K562 (cell line): ENCODE data around the gene PLAAT3. TPM values are rescaled to one million over a fixed set of nuclear protein-coding genes. Genes with fewer than 3 reads are reported as not detected.

ENCODE experiments used
- ATAC-seq: fragments of 200-7000 bp; cut with Tn5 transposase; 3 replicates; pipeline ENCODE4 v1.9.1; 2020; ENCODE audit warnings: moderate library complexity
- BruUV-seq: library from RNA; stranded (reverse); fragments of 400-500 nt; replicated peaks from 2 replicates; lab custom pipeline; 2021; lab: Mats Ljungman, UMichigan
- CTCF ChIA-PET: fragments of 300-600 bp; formaldehyde crosslinking; extraction: SDS; loops from one replicate; lab custom pipeline; 2021; ENCODE audit warnings: low intra/inter-chr PET ratio; lab: Yijun Ruan, JAX
- POLR2A ChIA-PET: fragments of 300-600, 350-650 bp; sonication (Branson Sonifier 250); formaldehyde crosslinking; extraction: SDS; loops from one replicate; lab custom pipeline; 2021; ENCODE audit warnings: antibody characterized with exemption, inconsistent platforms; lab: Yijun Ruan, JAX
- DNase-seq, 4 experiments: peaks; one replicate each; pipeline versions ENCODE4 v3.0.0 to v3.0.0-alpha.2; 2011 to 2018; ENCODE audit warnings: low spot score in 3 of 4, mixed read lengths in 3 of 4; ENCODE audit errors: extremely low read depth in 1 of 4
- FAIRE-seq: peaks from 2 replicates; lab custom pipeline; 2011; peaks lifted over from hg19 to GRCh38; lab: Jason Lieb, UNC
- H2AFZ ChIP-seq: 2 replicates; pipeline ENCODE4 v1.6.0; 2011; ENCODE audit warnings: low read depth, low read length, control low read depth, inconsistent platforms
- H3K27ac ChIP-seq: fragments of 200-600 bp; 3 replicates; pipeline ENCODE4 v1.8.0; 2011; ENCODE audit warnings: low read depth, mild to moderate bottlenecking, control low read depth, inconsistent platforms, low read length, moderate library complexity, mixed read lengths; ENCODE audit errors: extremely low read depth
- H3K27me3 ChIP-seq, 2 experiments: fragments of 300-600 bp in 1 of 2; 2 replicates in 1 of 2; 3 replicates in 1 of 2; pipeline versions ENCODE4 v1.6.0 to v1.8.0; 2011; ENCODE audit warnings: inconsistent platforms in 2 of 2, low read length in 2 of 2, mild to moderate bottlenecking in 1 of 2, mixed read lengths in 1 of 2, moderate library complexity in 1 of 2; ENCODE audit not compliant: control insufficient read depth in 2 of 2, insufficient read depth in 2 of 2
- H3K36me3 ChIP-seq: fragments of 300-600 bp; 3 replicates; pipeline ENCODE4 v1.8.0; 2011; ENCODE audit warnings: mild to moderate bottlenecking, low read length, inconsistent platforms; ENCODE audit not compliant: control insufficient read depth, insufficient read depth
- H3K4me1 ChIP-seq, 2 experiments: fragments of 200-600 bp in 1 of 2; replicated peaks in 1 of 2; 2 replicates in 1 of 2; 3 replicates in 1 of 2; pipeline versions ENCODE4 v1.5.1 to v1.8.0; 2011; ENCODE audit warnings: inconsistent platforms in 2 of 2, low read length in 2 of 2, mild to moderate bottlenecking in 1 of 2, mixed read lengths in 1 of 2, moderate library complexity in 1 of 2; ENCODE audit not compliant: control insufficient read depth in 2 of 2, insufficient read depth in 2 of 2
- H3K4me2 ChIP-seq: 2 replicates; pipeline ENCODE4 v1.6.1; 2011; ENCODE audit warnings: low read length, control low read depth, inconsistent platforms, mixed read lengths; ENCODE audit not compliant: insufficient read depth
- H3K4me3 ChIP-seq: fragments of 200-600 bp; sonication (generic), shearing (Covaris generic); 2 replicates; pipeline ENCODE4 v1.5.1; 2016; ENCODE audit warnings: control low read depth, inconsistent platforms
- H3K79me2 ChIP-seq: fragments of 200-600 bp; 3 replicates; pipeline ENCODE4 v1.8.0; 2011; ENCODE audit warnings: low read length, inconsistent platforms; ENCODE audit not compliant: control insufficient read depth, insufficient read depth
- H3K9ac ChIP-seq, 2 experiments: 2 replicates each; pipeline versions ENCODE4 v1.6.0 to v1.6.1; 2011; ENCODE audit warnings: low read depth in 2 of 2, low read length in 2 of 2, control low read depth in 1 of 2, inconsistent platforms in 1 of 2, mild to moderate bottlenecking in 1 of 2, mixed read lengths in 1 of 2; ENCODE audit not compliant: insufficient read depth in 1 of 2
- H3K9me1 ChIP-seq: one replicate; pipeline ENCODE4 v1.6.0; 2011; ENCODE audit warnings: inconsistent platforms, mild to moderate bottlenecking, low read length, moderate library complexity; ENCODE audit not compliant: control insufficient read depth, insufficient read depth
- H3K9me3 ChIP-seq: replicated peaks from 2 replicates; pipeline ENCODE4 v1.5.1; 2011; ENCODE audit warnings: low read depth, low read length, inconsistent platforms; ENCODE audit not compliant: control insufficient read depth, insufficient read depth
- H4K20me1 ChIP-seq: replicated peaks from 2 replicates; pipeline ENCODE4 v1.6.1; 2011; ENCODE audit warnings: low read length, inconsistent platforms, mixed read lengths; ENCODE audit not compliant: control insufficient read depth, insufficient read depth
- ARID1B ChIP-seq: fragments of 450-650 bp; IDR thresholded peaks from 2 replicates; pipeline ENCODE4 v1.6.1; 2016; ENCODE audit warnings: antibody characterized with exemption, mild to moderate bottlenecking, inconsistent platforms
- ASH1L ChIP-seq: fragments of 450-650 bp; IDR thresholded peaks from 2 replicates; pipeline ENCODE4 v1.6.1; 2018; ENCODE audit warnings: borderline replicate concordance, mild to moderate bottlenecking, low read depth; ENCODE audit not compliant: partially characterized antibody
- ATF6 ChIP-seq: sonication (generic); formaldehyde crosslinking; IDR thresholded peaks from 2 replicates; pipeline ENCODE4 v1.4.0; 2020; ENCODE audit warnings: mild to moderate bottlenecking, missing genetic modification reagents
- GTF2E2 ChIP-seq: fragments of 200-800 bp; sonication (Bioruptor generic); IDR thresholded peaks from 2 replicates; pipeline ENCODE4 v1.6.1; 2016; ENCODE audit warnings: missing genetic modification characterization, missing compliant biosample characterization
- HDAC1 ChIP-seq, 2 experiments: fragments of 450-650 bp; IDR thresholded peaks; 2 replicates each; pipeline ENCODE4 v1.6.1; 2016 to 2017; ENCODE audit warnings: inconsistent platforms in 1 of 2, mild to moderate bottlenecking in 1 of 2, moderate library complexity in 1 of 2
- HDAC2 ChIP-seq: fragments of 450-650 bp; IDR thresholded peaks from 2 replicates; pipeline ENCODE4 v1.6.1; 2016; ENCODE audit warnings: mild to moderate bottlenecking
- HINFP ChIP-seq: fragments of 450-650 bp; conservative IDR thresholded peaks from 2 replicates; pipeline ENCODE4 v1.6.1; 2016; ENCODE audit warnings: missing genetic modification characterization, low read depth, mild to moderate bottlenecking, control low read depth, missing compliant biosample characterization
- HMG20A ChIP-seq: fragments of 450-650 bp; formaldehyde crosslinking; conservative IDR thresholded peaks from 2 replicates; pipeline ENCODE4 v1.4.0; 2020; ENCODE audit warnings: mild to moderate bottlenecking, mixed read lengths
- MTA2 ChIP-seq: fragments of 450-650 bp; IDR thresholded peaks from 2 replicates; pipeline ENCODE4 v1.6.1; 2016; ENCODE audit warnings: low read depth
- OTX1 ChIP-seq: fragments of 450-650 bp; formaldehyde crosslinking; IDR thresholded peaks from 2 replicates; pipeline ENCODE4 v1.4.0; 2022; ENCODE audit warnings: mild to moderate bottlenecking
- PHB2 ChIP-seq: fragments of 450-650 bp; IDR thresholded peaks from 2 replicates; pipeline ENCODE4 v1.6.1; 2017; ENCODE audit warnings: low read depth
- SNRNP70 ChIP-seq: fragments of 200-400 bp; formaldehyde crosslinking; optimal IDR thresholded peaks from 2 replicates; pipeline ENCODE3; 2017; ENCODE audit warnings: low read depth, low read length
- SPI1 ChIP-seq: IDR thresholded peaks from 2 replicates; pipeline ENCODE4 v1.6.1; 2011; ENCODE audit warnings: low read depth, low read length, control low read depth, borderline replicate concordance
- SRSF9 ChIP-seq: fragments of 200-400 bp; formaldehyde crosslinking; IDR thresholded peaks from 2 replicates; pipeline ENCODE4 v1.6.1; 2017; ENCODE audit warnings: low read depth, low read length, borderline replicate concordance
- TCF7 ChIP-seq: sonication (generic); IDR thresholded peaks from 2 replicates; pipeline ENCODE4 v1.6.1; 2016; ENCODE audit warnings: antibody characterized with exemption, borderline replicate concordance
- ZNF224 ChIP-seq: sonication (generic); formaldehyde crosslinking; IDR thresholded peaks from 2 replicates; pipeline ENCODE4 v1.8.0; 2022; ENCODE audit warnings: mild to moderate bottlenecking, missing genetic modification reagents
- ZNF436 ChIP-seq: fragments of 250-450, 450-650 bp; sonication (Bioruptor Pico); formaldehyde crosslinking; IDR thresholded peaks from 2 replicates; pipeline ENCODE4 v1.7.0; 2020; ENCODE audit warnings: mild to moderate bottlenecking
- ZNF512 ChIP-seq: IDR thresholded peaks from 2 replicates; pipeline ENCODE4 v1.6.1; 2016; ENCODE audit warnings: missing genetic modification characterization, missing compliant biosample characterization
- WGBS: fragments of 100-300 bp; shearing (Covaris generic); methylation state at CpG from one replicate; pipeline ENCODE4 v1.1.6; 2016; ENCODE audit warnings: low coverage, mixed read lengths; ENCODE audit not compliant: insufficient coverage; ENCODE audit errors: missing lambda C conversion rate; 5-methylcytosine and 5-hydroxymethylcytosine counted together
- in situ Hi-C: fragments of 300-500 bp; cut with MboI; formaldehyde crosslinking; loops from 4 replicates; pipeline ENCODE4 v1.15.0; 2018; ENCODE audit warnings: inconsistent platforms, mixed read lengths
- intact Hi-C: fragments of 100-400 bp; cut with micrococcal nuclease; formaldehyde crosslinking; loops from 2 replicates; pipeline ENCODE4 v1.14.2; 2022
- polyA plus RNA-seq, 8 experiments: library from polyadenylated mRNA; depleted of rRNA in 4 of 8; stranded (reverse) in 5 of 8; unstranded in 3 of 8; fragments of >200 nt; fragmentation: Nextera tagmentation in 2 of 8; fragmentation: Illumina TruSeq in 1 of 8; extraction: Ambion mirVana in 2 of 8; extraction: Trizol in 1 of 8; gene quantifications; 2 replicates each; pipeline versions ENCODE4 v1.2.1 to v1.2.3, GENCODE V29; 2011 to 2014; ENCODE audit warnings: inconsistent platforms in 1 of 8, missing spikeins in 1 of 8
- total RNA-seq, 7 experiments: library from RNA; depleted of rRNA in 6 of 7; stranded (reverse); fragments of >200 nt in 6 of 7; fragmentation: Illumina TruSeq in 2 of 7; extraction: Trizol in 2 of 7; gene quantifications; 2 replicates each; pipeline versions ENCODE4 v1.2.1 to v1.2.3, GENCODE V29; 2011 to 2021; ENCODE audit warnings: low replicate concordance in 1 of 7

PLAAT3 gene
- total and polyA plus RNA-seq, 9 of the 15 experiments (the other 6 are each of a cell fraction or from before 2014, with no cell fraction given), result 0.80 to 2.7 (median 1.4) TPM

GRCh38 chr11:63572026-63572688 lies 42.1 kb downstream of the PLAAT3 start:
- POLR2A ChIA-PET, result interaction anchor here (0.6 to 0.7 kb wide), 2 partner anchors 26 to 220 kb away, joined by 3 to 4 read pairs; no protein-coding TSS in a partner anchor
- TF ChIP-seq GTF2E2 (no peak), ZNF224 (CRISPR knock-in tag) (no peak), PHB2 (0 out of 2 replicates have a peak, but pooled peaks have one; percentile 44), HDAC1 (IDR thresholded peaks at IDR 0.05) (peak in 1 of 2 experiments; percentile 43; a peak in 1 of 4 replicates), SRSF9 (no peak), ZNF436 (CRISPR knock-in tag) (no peak), SNRNP70 (no peak), HINFP (tag) (peak; percentile 45; the same call in 1 of the 2 replicates), ARID1B (0 out of 2 replicates have a peak, but pooled peaks have one; percentile 18), TCF7 (no peak), HDAC2 (0 out of 2 replicates have a peak, but pooled peaks have one; percentile 32), ZNF512 (tag) (peak; percentile 100), ATF6 (CRISPR knock-in tag) (no peak), MTA2 (peak; percentile 56), OTX1 (CRISPR knock-in tag) (peak; percentile 72; the same call in 1 of the 2 replicates), SPI1 (peak; percentile 63; the same call in 1 of the 2 replicates), HMG20A (CRISPR knock-in tag) (no peak), ASH1L (peak; percentile 46)

More at GRCh38 chr11:63572026-63572688, 42.1 kb downstream of the PLAAT3 start:
- H3K79me2 ChIP-seq, result no peaks in the 10 kb centered on the region
- no peak overlapping the region for H2AFZ ChIP-seq
- H3K4me1 ChIP-seq, result peaks cover 11 to 31% of the 10 kb centered on the region in 2 experiments
- no peak for ATAC-seq
- H3K4me2 ChIP-seq, result no peak overlapping the region
- peaks cover 3% of the 10 kb centered on the region; the same call in 1 of the 2 replicates for H3K9me3 ChIP-seq
- H3K9ac ChIP-seq, result no peak overlapping the region
- intact Hi-C loops, result no loop called here
- H3K4me3 ChIP-seq, result no peak overlapping the region
- in situ Hi-C loops, result no loop called here
- no peak for FAIRE-seq
- H4K20me1 ChIP-seq, result no peaks in the 10 kb centered on the region
- CTCF ChIA-PET, result interaction anchor here (0.6 kb wide), 1 partner anchor 12 kb away, joined by 3 read pairs; no protein-coding TSS in a partner anchor
- H3K27me3 ChIP-seq, result no peaks in the 10 kb centered on the region
- BruUV-seq, result no TSS peak
- no peaks in the 10 kb centered on the region for H3K9me1 ChIP-seq
- no peaks in the 10 kb centered on the region for H3K36me3 ChIP-seq
- 29% methylated on average over 2 of the region's 3 CpGs for WGBS
- DNase-seq, result no peak
- H3K27ac ChIP-seq, result no peak overlapping the region
